ENCODE results near the gene ZNF775.

Gene ZNF775

DNA sequence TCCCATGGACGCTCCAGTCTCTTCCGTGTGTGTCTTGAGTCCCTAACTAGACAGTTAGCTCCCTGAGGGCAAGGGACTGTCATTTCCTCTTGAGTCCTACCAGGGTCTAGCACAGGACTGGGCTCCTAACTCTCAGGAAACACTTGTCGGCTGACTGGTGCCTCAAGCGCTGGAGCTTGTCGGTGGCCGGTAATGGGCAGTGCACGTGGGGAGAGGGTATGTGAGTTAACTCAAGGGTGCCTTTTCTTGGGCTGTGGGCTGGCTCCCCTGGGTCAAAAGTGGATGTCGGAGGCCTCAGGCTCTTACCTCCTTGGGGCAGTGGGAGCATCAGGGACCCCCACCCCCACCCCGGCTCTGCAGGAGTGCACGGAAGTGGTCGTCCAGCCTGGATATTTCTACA is 32.9 kb downstream of the ZNF775 start (continued):
- TF ChIP-seq, protein P1, sequence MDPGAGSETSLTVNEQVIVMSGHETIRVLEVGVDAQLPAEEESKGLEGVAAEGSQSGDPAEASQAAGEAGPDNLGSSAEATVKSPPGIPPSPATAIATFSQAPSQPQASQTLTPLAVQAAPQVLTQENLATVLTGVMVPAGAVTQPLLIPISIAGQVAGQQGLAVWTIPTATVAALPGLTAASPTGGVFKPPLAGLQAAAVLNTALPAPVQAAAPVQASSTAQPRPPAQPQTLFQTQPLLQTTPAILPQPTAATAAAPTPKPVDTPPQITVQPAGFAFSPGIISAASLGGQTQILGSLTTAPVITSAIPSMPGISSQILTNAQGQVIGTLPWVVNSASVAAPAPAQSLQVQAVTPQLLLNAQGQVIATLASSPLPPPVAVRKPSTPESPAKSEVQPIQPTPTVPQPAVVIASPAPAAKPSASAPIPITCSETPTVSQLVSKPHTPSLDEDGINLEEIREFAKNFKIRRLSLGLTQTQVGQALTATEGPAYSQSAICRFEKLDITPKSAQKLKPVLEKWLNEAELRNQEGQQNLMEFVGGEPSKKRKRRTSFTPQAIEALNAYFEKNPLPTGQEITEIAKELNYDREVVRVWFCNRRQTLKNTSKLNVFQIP (CRISPR knock-in tag; IDR thresholded peaks at IDR 0.05; ENCODE audit: borderline replicate concordance, low read depth): no peak

GRCh38 chr7:150412518-150413488 is 33.7 kb downstream of the ZNF775 start:
- ATAC-seq: no peak
- TF ChIP-seq ZNF70 (CRISPR knock-in tag; IDR thresholded peaks at IDR 0.05) (no peak), GLIS3 (CRISPR knock-in tag; IDR thresholded peaks at IDR 0.05) (no peak), CREB5 (CRISPR knock-in tag; IDR thresholded peaks at IDR 0.05; ENCODE audit: low read depth) (no peak), TOX (CRISPR knock-in tag; IDR thresholded peaks at IDR 0.05; ENCODE audit: borderline replicate concordance) (no peak)
- TF ChIP-seq, protein P2, sequence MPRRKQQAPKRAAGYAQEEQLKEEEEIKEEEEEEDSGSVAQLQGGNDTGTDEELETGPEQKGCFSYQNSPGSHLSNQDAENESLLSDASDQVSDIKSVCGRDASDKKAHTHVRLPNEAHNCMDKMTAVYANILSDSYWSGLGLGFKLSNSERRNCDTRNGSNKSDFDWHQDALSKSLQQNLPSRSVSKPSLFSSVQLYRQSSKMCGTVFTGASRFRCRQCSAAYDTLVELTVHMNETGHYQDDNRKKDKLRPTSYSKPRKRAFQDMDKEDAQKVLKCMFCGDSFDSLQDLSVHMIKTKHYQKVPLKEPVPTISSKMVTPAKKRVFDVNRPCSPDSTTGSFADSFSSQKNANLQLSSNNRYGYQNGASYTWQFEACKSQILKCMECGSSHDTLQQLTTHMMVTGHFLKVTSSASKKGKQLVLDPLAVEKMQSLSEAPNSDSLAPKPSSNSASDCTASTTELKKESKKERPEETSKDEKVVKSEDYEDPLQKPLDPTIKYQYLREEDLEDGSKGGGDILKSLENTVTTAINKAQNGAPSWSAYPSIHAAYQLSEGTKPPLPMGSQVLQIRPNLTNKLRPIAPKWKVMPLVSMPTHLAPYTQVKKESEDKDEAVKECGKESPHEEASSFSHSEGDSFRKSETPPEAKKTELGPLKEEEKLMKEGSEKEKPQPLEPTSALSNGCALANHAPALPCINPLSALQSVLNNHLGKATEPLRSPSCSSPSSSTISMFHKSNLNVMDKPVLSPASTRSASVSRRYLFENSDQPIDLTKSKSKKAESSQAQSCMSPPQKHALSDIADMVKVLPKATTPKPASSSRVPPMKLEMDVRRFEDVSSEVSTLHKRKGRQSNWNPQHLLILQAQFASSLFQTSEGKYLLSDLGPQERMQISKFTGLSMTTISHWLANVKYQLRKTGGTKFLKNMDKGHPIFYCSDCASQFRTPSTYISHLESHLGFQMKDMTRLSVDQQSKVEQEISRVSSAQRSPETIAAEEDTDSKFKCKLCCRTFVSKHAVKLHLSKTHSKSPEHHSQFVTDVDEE (CRISPR knock-in tag; IDR thresholded peaks at IDR 0.05): no peak

- TF ChIP-seq, protein P2 (CRISPR knock-in tag; IDR thresholded peaks at IDR 0.05): no peak
- TF ChIP-seq SNAI2 (CRISPR knock-in tag; IDR thresholded peaks at IDR 0.05): no peak
- no peak for TF ChIP-seq BACH2 (CRISPR knock-in tag; IDR thresholded peaks at IDR 0.05; ENCODE audit: borderline replicate concordance)
- TF ChIP-seq TCF4 (CRISPR knock-in tag; IDR thresholded peaks at IDR 0.05; ENCODE audit: borderline replicate concordance): no peak
- no peak for TF ChIP-seq RARB (CRISPR knock-in tag; IDR thresholded peaks at IDR 0.05)
- no peak for TF ChIP-seq ZC3H10 (CRISPR knock-in tag; IDR thresholded peaks at IDR 0.05)
- ATAC-seq: peak; percentile 12; the same call in 1 of the 3 replicates
Measured at GRCh38 chr7:150413640-150414081, 34.5 kb downstream of the ZNF775 start.

DNA sequence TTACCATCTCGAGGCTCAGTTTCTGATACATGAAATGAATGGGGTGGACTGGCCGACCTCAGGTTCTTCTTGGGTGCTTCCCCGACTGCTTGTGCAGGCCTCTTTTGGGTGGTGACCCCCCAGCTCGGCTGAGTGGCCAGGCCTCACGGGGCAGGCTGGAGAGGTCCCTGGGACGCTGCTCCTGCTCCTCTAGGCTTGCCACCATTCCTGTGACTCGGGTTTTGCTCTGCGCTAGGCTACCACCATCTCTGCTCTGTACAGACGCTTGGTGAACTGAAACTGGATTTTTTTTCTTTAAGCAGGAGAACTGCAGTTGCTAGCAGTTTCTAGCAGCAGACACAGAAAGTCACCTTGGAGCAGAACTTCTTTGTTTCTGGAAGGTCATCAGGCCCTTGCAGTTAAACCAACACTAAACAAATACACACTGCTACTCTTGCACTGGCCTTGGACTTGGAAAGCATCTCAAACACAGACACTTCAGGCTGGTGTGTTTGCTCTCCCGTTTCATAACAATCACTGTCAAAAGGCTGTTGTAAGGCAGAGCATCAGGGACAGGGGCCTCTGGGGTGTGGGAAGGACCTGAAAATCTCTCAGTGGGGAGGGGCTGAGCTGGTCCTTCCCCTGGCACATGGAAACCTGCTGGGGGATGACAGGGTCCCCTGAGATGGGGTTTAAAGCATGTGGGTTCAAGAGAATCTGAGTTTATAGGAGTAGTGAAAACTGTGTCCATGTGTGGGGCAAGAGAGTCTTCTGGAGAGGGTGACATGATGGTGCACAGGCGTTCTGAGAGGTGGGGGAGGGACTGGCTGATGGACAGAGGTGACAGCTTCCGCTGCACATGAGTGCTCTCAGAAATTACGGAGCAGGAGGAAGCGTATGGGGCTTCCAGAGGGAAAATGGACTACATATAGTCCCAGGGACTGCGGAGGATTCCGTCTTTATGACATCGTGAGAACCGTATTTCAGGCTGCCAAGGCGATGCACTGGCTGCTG is 36.3 kb downstream of the ZNF775 start:
- TF ChIP-seq ARNTL (CRISPR knock-in tag; IDR thresholded peaks at IDR 0.05; ENCODE audit: borderline replicate concordance, low read depth) (no peak), TCF4 (CRISPR knock-in tag; IDR thresholded peaks at IDR 0.05; ENCODE audit: borderline replicate concordance) (no peak), GLIS3 (CRISPR knock-in tag; IDR thresholded peaks at IDR 0.05) (no peak), ZFP30 (CRISPR knock-in tag; IDR thresholded peaks at IDR 0.05) (no peak), ZNF70 (CRISPR knock-in tag; IDR thresholded peaks at IDR 0.05) (no peak), CREB5 (CRISPR knock-in tag; IDR thresholded peaks at IDR 0.05; ENCODE audit: low read depth) (no peak)
- TF ChIP-seq, protein P3, sequence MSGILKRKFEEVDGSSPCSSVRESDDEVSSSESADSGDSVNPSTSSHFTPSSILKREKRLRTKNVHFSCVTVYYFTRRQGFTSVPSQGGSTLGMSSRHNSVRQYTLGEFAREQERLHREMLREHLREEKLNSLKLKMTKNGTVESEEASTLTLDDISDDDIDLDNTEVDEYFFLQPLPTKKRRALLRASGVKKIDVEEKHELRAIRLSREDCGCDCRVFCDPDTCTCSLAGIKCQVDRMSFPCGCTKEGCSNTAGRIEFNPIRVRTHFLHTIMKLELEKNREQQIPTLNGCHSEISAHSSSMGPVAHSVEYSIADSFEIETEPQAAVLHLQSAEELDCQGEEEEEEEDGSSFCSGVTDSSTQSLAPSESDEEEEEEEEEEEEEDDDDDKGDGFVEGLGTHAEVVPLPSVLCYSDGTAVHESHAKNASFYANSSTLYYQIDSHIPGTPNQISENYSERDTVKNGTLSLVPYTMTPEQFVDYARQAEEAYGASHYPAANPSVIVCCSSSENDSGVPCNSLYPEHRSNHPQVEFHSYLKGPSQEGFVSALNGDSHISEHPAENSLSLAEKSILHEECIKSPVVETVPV (CRISPR knock-in tag; IDR thresholded peaks at IDR 0.05): no peak
- ATAC-seq: no peak
